ENCODE measurements around the gene PROK2. TPM values are rescaled to one million over a fixed set of nuclear protein-coding genes. Genes with fewer than 3 reads are reported as not detected.

The PROK2 gene
- total RNA-seq, 2 donors from 2014 or later = 0.48 TPM; not detected in 1

DNA sequence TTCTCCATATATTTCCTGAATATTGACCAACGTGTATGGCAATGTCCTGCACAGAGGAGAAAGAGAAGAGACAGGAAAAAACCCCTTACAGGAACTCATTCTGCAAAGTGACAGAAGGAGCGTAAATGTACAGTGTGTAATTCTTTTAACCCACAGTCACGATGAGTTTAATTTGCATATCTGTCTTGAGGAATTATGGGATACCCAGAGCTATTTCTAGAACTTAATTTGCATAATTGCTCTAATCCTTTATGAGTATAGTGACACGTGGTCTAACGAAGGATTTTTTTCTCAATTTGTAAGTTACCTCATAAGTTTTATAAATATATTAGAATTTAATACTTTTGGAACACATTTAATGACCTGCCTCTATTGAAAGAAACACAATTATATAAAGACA, 21.5 kb downstream of the PROK2 start:
- no peak overlapping the region for H3K27ac ChIP-seq
- no peaks in the 10 kb centered on the region for H3K27me3 ChIP-seq
- TF ChIP-seq, protein P1, sequence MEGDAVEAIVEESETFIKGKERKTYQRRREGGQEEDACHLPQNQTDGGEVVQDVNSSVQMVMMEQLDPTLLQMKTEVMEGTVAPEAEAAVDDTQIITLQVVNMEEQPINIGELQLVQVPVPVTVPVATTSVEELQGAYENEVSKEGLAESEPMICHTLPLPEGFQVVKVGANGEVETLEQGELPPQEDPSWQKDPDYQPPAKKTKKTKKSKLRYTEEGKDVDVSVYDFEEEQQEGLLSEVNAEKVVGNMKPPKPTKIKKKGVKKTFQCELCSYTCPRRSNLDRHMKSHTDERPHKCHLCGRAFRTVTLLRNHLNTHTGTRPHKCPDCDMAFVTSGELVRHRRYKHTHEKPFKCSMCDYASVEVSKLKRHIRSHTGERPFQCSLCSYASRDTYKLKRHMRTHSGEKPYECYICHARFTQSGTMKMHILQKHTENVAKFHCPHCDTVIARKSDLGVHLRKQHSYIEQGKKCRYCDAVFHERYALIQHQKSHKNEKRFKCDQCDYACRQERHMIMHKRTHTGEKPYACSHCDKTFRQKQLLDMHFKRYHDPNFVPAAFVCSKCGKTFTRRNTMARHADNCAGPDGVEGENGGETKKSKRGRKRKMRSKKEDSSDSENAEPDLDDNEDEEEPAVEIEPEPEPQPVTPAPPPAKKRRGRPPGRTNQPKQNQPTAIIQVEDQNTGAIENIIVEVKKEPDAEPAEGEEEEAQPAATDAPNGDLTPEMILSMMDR (IDR thresholded peaks at IDR 0.05) = no peak
- H3K4me1 ChIP-seq = no peaks in the 10 kb centered on the region
- DNase-seq (ENCODE audit: low spot score) = no peak
- no peak overlapping the region for H3K4me3 ChIP-seq
- no peaks in the 10 kb centered on the region for H3K9me3 ChIP-seq
- H3K36me3 ChIP-seq = no peaks in the 10 kb centered on the region

DNA sequence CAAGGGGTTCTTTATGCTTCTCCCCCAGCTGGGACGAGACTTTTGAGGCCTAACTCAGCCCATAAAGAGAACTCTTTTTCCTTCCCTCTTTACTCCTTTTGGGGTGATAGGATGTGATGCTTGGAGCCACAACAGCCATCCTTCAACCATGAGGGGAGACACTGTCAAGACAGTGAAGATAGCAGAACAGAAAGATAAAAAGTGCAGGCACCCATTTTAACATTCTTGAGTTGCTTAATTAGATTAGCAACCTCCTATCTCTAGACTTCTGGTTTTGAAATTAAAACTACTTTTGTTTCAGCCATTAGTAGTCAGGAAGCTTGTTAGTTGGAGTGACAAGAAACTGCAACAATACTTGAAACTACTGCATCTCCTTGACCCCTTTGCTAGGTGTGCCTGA, 24.8 kb downstream of the PROK2 start:
- H3K36me3 ChIP-seq = no peaks in the 10 kb centered on the region
- no peak for DNase-seq (ENCODE audit: low spot score)
- no peak overlapping the region for H3K4me3 ChIP-seq
- H3K9me3 ChIP-seq = no peaks in the 10 kb centered on the region
- no peaks in the 10 kb centered on the region for H3K27me3 ChIP-seq
- no peak overlapping the region for H3K27ac ChIP-seq
- H3K4me1 ChIP-seq = no peaks in the 10 kb centered on the region
- TF ChIP-seq, protein P1 (IDR thresholded peaks at IDR 0.05) = no peak

DNA sequence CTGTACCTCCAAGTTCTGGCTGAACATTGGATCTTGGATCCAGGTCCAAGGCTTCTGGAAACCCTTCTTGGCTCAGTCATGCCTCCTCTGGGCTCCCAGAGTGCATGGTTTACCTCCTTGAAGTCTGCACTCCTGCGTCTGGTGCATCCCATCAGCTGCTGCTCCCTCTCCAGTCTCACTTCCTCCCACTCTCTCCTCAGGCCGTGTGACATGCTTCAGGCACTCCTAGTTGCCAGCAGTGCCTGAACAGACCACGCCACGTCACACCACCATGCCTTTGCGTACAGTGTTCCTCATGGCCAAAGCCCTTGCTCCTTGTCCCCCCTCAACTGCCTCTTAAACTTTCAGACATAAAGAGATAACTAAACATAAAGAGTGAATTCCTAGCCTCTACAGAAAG, 25.5 kb downstream of the PROK2 start:
- no peaks in the 10 kb centered on the region for H3K4me1 ChIP-seq
- no peak for DNase-seq (ENCODE audit: low spot score)
- no peak overlapping the region for H3K27ac ChIP-seq
- H3K36me3 ChIP-seq = no peaks in the 10 kb centered on the region
- H3K27me3 ChIP-seq = no peaks in the 10 kb centered on the region
- no peak overlapping the region for H3K4me3 ChIP-seq
- TF ChIP-seq, protein P1 (IDR thresholded peaks at IDR 0.05) = no peak
- H3K9me3 ChIP-seq = no peaks in the 10 kb centered on the region

DNA sequence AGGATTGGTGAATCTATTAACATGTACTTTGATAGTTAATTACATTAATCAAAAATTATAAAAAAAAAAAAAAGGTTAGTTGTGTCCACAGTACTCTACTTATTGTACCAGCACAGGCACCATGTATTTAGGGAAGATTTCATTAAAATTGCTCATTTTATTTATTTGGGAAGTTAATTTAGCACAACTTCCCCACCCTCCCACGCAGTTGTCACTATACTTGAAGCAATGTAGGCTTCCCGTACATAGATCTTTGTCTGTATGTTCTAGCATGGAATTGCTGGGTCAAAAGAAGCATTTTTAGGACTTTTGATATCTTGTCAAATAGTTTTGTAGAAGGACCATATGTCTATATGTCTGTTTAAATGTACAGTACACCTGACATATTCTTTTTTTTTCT, 26.9 kb downstream of the PROK2 start:
- Histone ChIP-seq H3K27me3 (no peaks in the 10 kb centered on the region), H3K27ac (no peak overlapping the region), H3K4me3 (no peak overlapping the region), H3K9me3 (no peaks in the 10 kb centered on the region), H3K4me1 (peaks cover 0 to 2% of the 10 kb centered on the region in 2 donors), H3K36me3 (no peaks in the 10 kb centered on the region)
- TF ChIP-seq, protein P1 (IDR thresholded peaks at IDR 0.05) = no peak
- no peak for DNase-seq (ENCODE audit: low spot score)

DNA sequence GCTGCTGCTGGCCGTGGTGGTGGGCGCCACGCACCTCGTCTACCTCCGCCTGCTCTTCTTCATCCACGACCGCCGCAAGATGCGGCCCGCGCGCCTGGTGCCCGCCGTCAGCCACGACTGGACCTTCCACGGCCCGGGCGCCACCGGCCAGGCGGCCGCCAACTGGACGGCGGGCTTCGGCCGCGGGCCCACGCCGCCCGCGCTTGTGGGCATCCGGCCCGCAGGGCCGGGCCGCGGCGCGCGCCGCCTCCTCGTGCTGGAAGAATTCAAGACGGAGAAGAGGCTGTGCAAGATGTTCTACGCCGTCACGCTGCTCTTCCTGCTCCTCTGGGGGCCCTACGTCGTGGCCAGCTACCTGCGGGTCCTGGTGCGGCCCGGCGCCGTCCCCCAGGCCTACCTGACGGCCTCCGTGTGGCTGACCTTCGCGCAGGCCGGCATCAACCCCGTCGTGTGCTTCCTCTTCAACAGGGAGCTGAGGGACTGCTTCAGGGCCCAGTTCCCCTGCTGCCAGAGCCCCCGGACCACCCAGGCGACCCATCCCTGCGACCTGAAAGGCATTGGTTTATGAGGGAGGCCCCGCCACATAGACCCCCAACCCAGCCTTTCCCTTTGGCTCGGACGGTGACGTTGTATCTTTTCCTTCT, 30.2 kb downstream of the PROK2 start:
- no peak overlapping the region for H3K27ac ChIP-seq
- no peaks in the 10 kb centered on the region for H3K27me3 ChIP-seq
- H3K4me3 ChIP-seq = peak overlapping the region in 1 of 2 donors; percentile 52
- H3K4me1 ChIP-seq = peaks cover 0 to 4% of the 10 kb centered on the region in 2 donors
- no peak for DNase-seq (ENCODE audit: low spot score)
- no peaks in the 10 kb centered on the region for H3K9me3 ChIP-seq
- TF ChIP-seq, protein P1 (IDR thresholded peaks at IDR 0.05) = no peak
- no peaks in the 10 kb centered on the region for H3K36me3 ChIP-seq
